GM23248 (cell line): ENCODE results near the gene FARP1. TPM values are rescaled to one million over a fixed set of nuclear protein-coding genes. Genes with fewer than 3 reads are reported as not detected.

Experiments
- DNase-seq: peaks from one replicate; pipeline ENCODE4 v3.0.0-alpha.2; 2015
- H2AFZ ChIP-seq: fragments of 200-600 bp; sonication (generic); 2 replicates; pipeline ENCODE4 v1.6.1; 2016; ENCODE audit warnings: antibody characterized with exemption
- H3F3A ChIP-seq: fragments of 200-600 bp; sonication (generic); 2 replicates; pipeline ENCODE4 v1.6.1; 2016; ENCODE audit warnings: mild to moderate bottlenecking, antibody characterized with exemption, mixed run types; ENCODE audit not compliant: insufficient read depth
- H3K27ac ChIP-seq: fragments of 200-600 bp; sonication (generic); 2 replicates; pipeline ENCODE4 v1.5.1; 2016; ENCODE audit warnings: mild to moderate bottlenecking
- H3K27me3 ChIP-seq: fragments of 200-600 bp; sonication (generic); replicated peaks from 2 replicates; pipeline ENCODE4 v1.6.1; 2016; ENCODE audit warnings: mild to moderate bottlenecking; ENCODE audit not compliant: insufficient read depth
- H3K36me3 ChIP-seq: fragments of 200-600 bp; sonication (generic); 2 replicates; pipeline ENCODE4 v1.6.1; 2016; ENCODE audit warnings: low read depth, mild to moderate bottlenecking
- H3K4me1 ChIP-seq: fragments of 200-600 bp; sonication (generic); 2 replicates; pipeline ENCODE4 v1.6.1; 2016; ENCODE audit warnings: mild to moderate bottlenecking; ENCODE audit not compliant: insufficient read depth
- H3K4me2 ChIP-seq: fragments of 200-600 bp; sonication (generic); one replicate; pipeline ENCODE4 v1.6.1; 2016; ENCODE audit warnings: mild to moderate bottlenecking; ENCODE audit not compliant: unreplicated experiment
- H3K4me3 ChIP-seq: fragments of 200-600 bp; sonication (generic); 2 replicates; pipeline ENCODE4 v1.5.1; 2016; ENCODE audit warnings: mild to moderate bottlenecking
- H3K79me2 ChIP-seq: fragments of 200-600 bp; sonication (generic); 2 replicates; pipeline ENCODE4 v1.6.1; 2016; ENCODE audit warnings: mild to moderate bottlenecking; ENCODE audit not compliant: insufficient read depth
- H3K9ac ChIP-seq: fragments of 200-600 bp; sonication (generic); 2 replicates; pipeline ENCODE4 v1.6.1; 2016; ENCODE audit warnings: mild to moderate bottlenecking
- H3K9me2 ChIP-seq: fragments of 200-600 bp; sonication (generic); 2 replicates; pipeline ENCODE4 v1.6.1; 2016; ENCODE audit warnings: mixed run types, mild to moderate bottlenecking, moderate library complexity; ENCODE audit not compliant: insufficient read depth
- H3K9me3 ChIP-seq: fragments of 200-600 bp; sonication (generic); one replicate; pipeline ENCODE4 v1.6.1; 2017; ENCODE audit warnings: low read depth
- H4K20me1 ChIP-seq: fragments of 200-600 bp; sonication (generic); 2 replicates; pipeline ENCODE4 v1.6.0; 2016; ENCODE audit not compliant: insufficient read depth
- EZH2 ChIP-seq: fragments of 200-600 bp; sonication (generic); IDR thresholded peaks from 2 replicates; pipeline ENCODE4 v1.6.1; 2018; ENCODE audit warnings: antibody characterized with exemption, mild to moderate bottlenecking; ENCODE audit not compliant: insufficient read depth, poor library complexity, severe bottlenecking
- EZH2phosphoT487 ChIP-seq: fragments of 200-600 bp; sonication (generic); IDR thresholded peaks from 2 replicates; pipeline ENCODE4 v1.6.1; 2018; ENCODE audit warnings: antibody characterized with exemption, moderate library complexity, mild to moderate bottlenecking, low read depth; ENCODE audit not compliant: insufficient read depth
- WGBS, 2 experiments: methylation state at CpG; one replicate each; pipeline ENCODE4 v1.1.6; 2015 to 2017; ENCODE audit warnings: low lambda C conversion rate in 2 of 2, low coverage in 1 of 2; ENCODE audit errors: missing lambda C conversion rate in 2 of 2; 5-methylcytosine and 5-hydroxymethylcytosine counted together
- in situ Hi-C: fragments of 300-500 bp; cut with MboI; formaldehyde crosslinking; loops from 2 replicates; pipeline ENCODE4 v1.15.0; 2020
- polyA plus RNA-seq: library from polyadenylated mRNA; unstranded; fragments of >200 nt; fragmentation: Nextera tagmentation; extraction: Ambion mirVana; gene quantifications from 2 replicates; pipeline ENCODE4 v1.2.1, GENCODE V29; 2016
- total RNA-seq: library from RNA; depleted of rRNA; stranded (reverse); fragments of >200 nt; shearing (Covaris generic); gene quantifications from 2 replicates; pipeline ENCODE4 v1.2.3, GENCODE V29; 2014

The FARP1 gene
- total and polyA plus RNA-seq, 2 experiments from 2014 or later = 53.7 to 56.6 TPM

GRCh38 chr13:98348466-98349200 lies 205.7 kb downstream of the FARP1 start:
- TF ChIP-seq EZH2 = no peak
- no peak for TF ChIP-seq EZH2phosphoT487

GRCh38 chr13:98349731-98350305 lies 206.9 kb downstream of the FARP1 start:
- Histone ChIP-seq H3K9me3 (no peaks in the 10 kb centered on the region), H3K9me2 (no peaks in the 10 kb centered on the region), H4K20me1 (no peaks in the 10 kb centered on the region), H3K4me1 (peaks cover 9% of the 10 kb centered on the region), H3K27me3 (no peaks in the 10 kb centered on the region), H3F3A (no peaks in the 10 kb centered on the region), H3K79me2 (peaks cover 34% of the 10 kb centered on the region), H3K9ac (no peak overlapping the region), H3K4me2 (no peak overlapping the region), H3K36me3 (no peaks in the 10 kb centered on the region), H2AFZ (no peak overlapping the region), H3K4me3 (no peak overlapping the region), H3K27ac (no peak overlapping the region)
- in situ Hi-C loops = no loop called here
- 91 to 93% methylated on average over 11 of the region's 11 CpGs for WGBS, 2 experiments
- no peak for TF ChIP-seq EZH2phosphoT487
- DNase-seq = no peak

More at GRCh38 chr13:98348466-98349200, 205.7 kb downstream of the FARP1 start:
- Histone ChIP-seq H4K20me1 (no peaks in the 10 kb centered on the region), H3F3A (no peaks in the 10 kb centered on the region), H3K4me1 (peaks cover 1% of the 10 kb centered on the region), H3K9ac (no peak overlapping the region), H3K27ac (no peak overlapping the region), H3K27me3 (no peaks in the 10 kb centered on the region), H3K4me2 (no peak overlapping the region), H3K4me3 (no peak overlapping the region), H3K9me2 (no peaks in the 10 kb centered on the region), H2AFZ (no peak overlapping the region), H3K79me2 (peaks cover 25% of the 10 kb centered on the region), H3K36me3 (no peaks in the 10 kb centered on the region), H3K9me3 (no peaks in the 10 kb centered on the region)
- in situ Hi-C loops = no loop called here
- DNase-seq = no peak
- 67 to 69% methylated on average over 16 of the region's 16 CpGs for WGBS, 2 experiments

GRCh38 chr13:98350746-98351330 lies 207.9 kb downstream of the FARP1 start:
- peaks cover 42% of the 10 kb centered on the region for H3K79me2 ChIP-seq
- no peaks in the 10 kb centered on the region for H4K20me1 ChIP-seq
- no peak overlapping the region for H2AFZ ChIP-seq
- H3K4me2 ChIP-seq = no peak overlapping the region
- no peaks in the 10 kb centered on the region for H3K9me3 ChIP-seq
- no peaks in the 10 kb centered on the region for H3F3A ChIP-seq
- H3K36me3 ChIP-seq = no peaks in the 10 kb centered on the region
- peaks cover 9% of the 10 kb centered on the region for H3K4me1 ChIP-seq
- in situ Hi-C loops = no loop called here
- H3K9me2 ChIP-seq = no peaks in the 10 kb centered on the region
- DNase-seq = no peak
- H3K27me3 ChIP-seq = no peaks in the 10 kb centered on the region
- H3K27ac ChIP-seq = no peak overlapping the region
- H3K9ac ChIP-seq = no peak overlapping the region
- H3K4me3 ChIP-seq = no peak overlapping the region
- TF ChIP-seq EZH2phosphoT487 (no peak), EZH2 (no peak)
- 98 to 100% methylated on average over 3 to 9 of the region's 9 CpGs for WGBS, 2 experiments

- TF ChIP-seq EZH2 = no peak
- TF ChIP-seq EZH2phosphoT487 = no peak
- Histone ChIP-seq H3K9me3 (no peaks in the 10 kb centered on the region), H3K79me2 (peaks cover 46% of the 10 kb centered on the region), H3F3A (no peaks in the 10 kb centered on the region), H3K4me3 (no peak overlapping the region), H3K9ac (no peak overlapping the region), H2AFZ (no peak overlapping the region), H3K27ac (no peak overlapping the region), H3K4me2 (no peak overlapping the region), H3K4me1 (peaks cover 9% of the 10 kb centered on the region), H4K20me1 (no peaks in the 10 kb centered on the region), H3K9me2 (no peaks in the 10 kb centered on the region), H3K36me3 (no peaks in the 10 kb centered on the region), H3K27me3 (no peaks in the 10 kb centered on the region)
- WGBS, 2 experiments = 98% methylated on average over 8 of the region's 8 CpGs
- in situ Hi-C loops = no loop called here
- no peak for DNase-seq
Observed at GRCh38 chr13:98351636-98352035, 208.7 kb downstream of the FARP1 start.
